ENCODE results near the gene RASAL3. TPM values are rescaled to one million over a fixed set of nuclear protein-coding genes. Genes with fewer than 3 reads are reported as not detected.

RASAL3 gene
- not detected for polyA plus RNA-seq (2013, experiment 1 of 2)
- polyA plus RNA-seq (2013, experiment 2 of 2): not detected

DNA sequence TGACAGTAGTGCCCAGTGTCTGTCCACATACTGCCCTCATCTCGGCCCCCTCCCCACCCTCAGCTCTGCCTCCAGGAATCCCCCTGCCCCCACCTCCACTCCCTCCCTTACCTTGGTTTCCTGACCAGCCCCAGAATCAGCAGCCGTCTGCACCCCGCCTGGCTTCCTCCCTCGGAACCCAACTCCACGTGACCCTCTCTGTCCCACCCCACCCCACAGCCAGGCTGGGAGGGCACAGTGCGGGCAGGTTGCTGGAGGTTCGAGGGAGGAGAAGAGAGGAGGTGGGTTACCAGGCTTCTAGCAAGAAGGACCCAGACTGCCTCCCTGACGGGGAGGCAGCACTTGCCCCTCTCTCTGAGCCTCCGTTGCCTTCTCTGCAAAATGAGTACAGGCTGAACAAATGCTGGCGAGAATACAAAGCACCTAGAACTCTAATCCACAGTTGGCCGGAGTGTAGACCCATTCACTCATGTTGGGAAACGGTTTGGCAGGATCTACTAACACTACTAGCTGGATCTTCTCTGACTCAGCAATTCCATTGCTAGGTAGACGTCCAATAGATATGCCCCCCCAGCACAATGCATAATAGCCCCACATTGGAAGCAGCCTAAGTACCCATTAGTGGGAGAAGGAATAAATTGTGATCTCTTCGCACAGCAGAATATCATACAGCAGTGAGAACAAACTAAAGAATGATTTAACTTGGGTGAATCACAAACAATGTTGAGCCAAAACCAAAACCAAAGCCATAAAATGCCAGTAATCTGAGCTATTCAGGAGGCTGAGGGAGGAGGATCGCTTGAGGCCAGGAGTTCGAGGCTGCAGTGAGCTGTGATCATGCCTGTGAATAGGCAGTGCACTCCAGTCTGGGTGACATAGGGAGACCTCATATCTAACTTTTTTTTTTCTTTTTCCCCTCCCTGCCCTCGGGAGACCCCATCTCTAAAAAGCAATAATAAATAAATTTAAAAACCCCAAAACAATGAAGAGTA lies at the start of gene RASAL3:
TSS of gene RASAL3 (minus strand) at position 151 of the 992 bp plus-strand sequence. CDS start 186 bp downstream, outside the sequence.
- WGBS: 74% methylated on average over 16 of the region's 17 CpGs
- Histone ChIP-seq H3K4me1 (ENCODE audit: insufficient read depth, low read length) (no peaks in the 10 kb centered on the region), H3K27ac (ENCODE audit: low read depth, low read length) (no peak within 1 kb of the TSS), H3K9ac (ENCODE audit: low read depth, low read length) (no peak within 1 kb of the TSS), H3K9me3 (ENCODE audit: insufficient read depth, low read depth, low read length) (no peaks in the 10 kb centered on the region; the same call in none of the 2 replicates), H3K36me3 (ENCODE audit: insufficient read depth, low read length) (no peaks in the 10 kb centered on the region), H3K27me3 (ENCODE audit: insufficient read depth, low read length) (peaks cover 40% of the 10 kb centered on the region), H3K4me3 (ENCODE audit: low read length) (peak within 1 kb of the TSS; percentile 7; the same call in 1 of the 2 replicates)

DNA sequence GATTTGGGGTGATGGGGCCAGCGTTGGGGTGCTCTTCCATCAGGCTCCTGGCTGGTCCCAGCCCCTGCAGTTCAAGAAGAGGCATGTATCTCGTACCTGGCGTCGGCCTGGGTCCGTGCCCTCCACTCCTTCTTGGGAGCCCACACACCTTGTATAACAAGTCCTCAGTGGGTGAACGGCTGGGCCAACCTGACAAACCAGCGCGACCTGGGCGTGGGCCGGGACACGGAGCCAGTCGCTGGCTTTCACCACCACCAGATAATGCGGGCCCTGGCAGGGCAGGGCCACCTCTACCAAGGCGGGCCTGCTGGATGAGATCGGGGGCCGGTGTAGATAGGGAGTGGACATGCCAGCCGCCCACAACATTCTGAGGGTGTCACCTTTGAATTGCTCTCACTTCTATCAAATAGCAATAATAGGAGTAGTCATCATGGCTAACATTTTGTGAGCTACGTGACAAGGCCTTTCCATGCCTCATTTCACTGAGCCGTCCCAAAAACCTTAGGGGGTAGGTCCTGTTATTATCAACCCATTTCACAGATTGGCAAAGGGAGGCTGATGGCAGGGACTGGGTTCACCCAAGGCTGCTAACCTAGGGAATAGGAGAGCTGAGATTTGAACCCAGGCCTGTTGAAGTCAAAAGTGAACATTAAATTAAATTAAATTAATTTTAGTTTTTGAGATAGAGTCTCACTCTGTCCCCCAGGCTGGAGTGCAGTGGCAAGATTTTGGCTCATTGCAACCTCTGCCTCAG lies 47.5 kb upstream of the RASAL3 start:
- Histone ChIP-seq H3K9ac (ENCODE audit: low read depth, low read length) (no peak overlapping the region), H3K27me3 (ENCODE audit: insufficient read depth, low read length) (no peaks in the 10 kb centered on the region), H3K36me3 (ENCODE audit: insufficient read depth, low read length) (no peaks in the 10 kb centered on the region), H3K4me3 (ENCODE audit: low read length) (no peak overlapping the region), H3K27ac (ENCODE audit: low read depth, low read length) (no peak overlapping the region), H3K9me3 (ENCODE audit: insufficient read depth, low read depth, low read length) (peaks cover 74% of the 10 kb centered on the region), H3K4me1 (ENCODE audit: insufficient read depth, low read length) (no peaks in the 10 kb centered on the region)
- 83% methylated on average over 19 of the region's 19 CpGs for WGBS

DNA sequence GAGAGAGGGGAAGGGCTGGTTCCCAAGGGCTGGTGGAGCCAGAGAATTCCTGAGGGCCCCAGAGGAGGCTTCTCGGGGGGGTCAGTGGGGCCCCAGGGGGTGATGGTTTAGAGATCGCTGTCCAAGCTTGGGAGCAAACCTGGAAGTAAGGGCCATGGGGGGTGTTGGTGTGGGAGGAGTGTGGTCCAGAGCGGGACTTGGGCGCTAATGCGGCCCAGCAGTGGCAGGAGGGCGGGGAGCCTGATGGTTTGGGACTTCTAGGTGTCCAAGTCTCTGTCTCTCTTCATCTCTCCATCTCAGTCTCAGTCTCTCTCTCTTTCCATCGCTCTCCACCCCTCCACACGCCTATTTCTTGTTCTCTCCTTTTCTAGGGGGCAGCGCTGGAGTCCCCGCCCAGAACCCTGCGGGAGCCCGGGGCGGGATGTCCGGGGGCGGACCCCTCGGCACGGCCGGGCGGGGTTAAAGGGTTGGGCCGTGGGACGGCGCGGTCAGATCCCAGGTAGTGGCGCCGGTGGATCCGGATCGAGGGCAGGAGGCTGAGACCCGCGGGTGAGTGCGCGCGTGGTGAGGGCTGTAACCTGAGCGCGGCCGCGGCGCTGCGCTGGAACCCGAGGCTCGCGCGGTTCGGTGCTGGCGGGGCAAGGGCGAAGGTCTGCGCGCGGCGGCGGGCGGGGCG lies 43.8 kb upstream of the RASAL3 start, which contains the start of gene CYP4F22:
TSS of gene CYP4F22 (plus strand) at position 491 of the 676 bp plus-strand sequence. CDS start 16,812 bp downstream, outside the sequence.
- WGBS: 91% methylated on average over 52 of the region's 52 CpGs
- no peak within 1 kb of the TSS for H3K4me3 ChIP-seq (ENCODE audit: low read length)
- no peaks in the 10 kb centered on the region for H3K4me1 ChIP-seq (ENCODE audit: insufficient read depth, low read length)
- peaks cover 71% of the 10 kb centered on the region for H3K9me3 ChIP-seq (ENCODE audit: insufficient read depth, low read depth, low read length)
- no peaks in the 10 kb centered on the region for H3K27me3 ChIP-seq (ENCODE audit: insufficient read depth, low read length)
- H3K36me3 ChIP-seq (ENCODE audit: insufficient read depth, low read length): no peaks in the 10 kb centered on the region
- no peak within 1 kb of the TSS for H3K9ac ChIP-seq (ENCODE audit: low read depth, low read length)
- H3K27ac ChIP-seq (ENCODE audit: low read depth, low read length): no peak within 1 kb of the TSS

DNA sequence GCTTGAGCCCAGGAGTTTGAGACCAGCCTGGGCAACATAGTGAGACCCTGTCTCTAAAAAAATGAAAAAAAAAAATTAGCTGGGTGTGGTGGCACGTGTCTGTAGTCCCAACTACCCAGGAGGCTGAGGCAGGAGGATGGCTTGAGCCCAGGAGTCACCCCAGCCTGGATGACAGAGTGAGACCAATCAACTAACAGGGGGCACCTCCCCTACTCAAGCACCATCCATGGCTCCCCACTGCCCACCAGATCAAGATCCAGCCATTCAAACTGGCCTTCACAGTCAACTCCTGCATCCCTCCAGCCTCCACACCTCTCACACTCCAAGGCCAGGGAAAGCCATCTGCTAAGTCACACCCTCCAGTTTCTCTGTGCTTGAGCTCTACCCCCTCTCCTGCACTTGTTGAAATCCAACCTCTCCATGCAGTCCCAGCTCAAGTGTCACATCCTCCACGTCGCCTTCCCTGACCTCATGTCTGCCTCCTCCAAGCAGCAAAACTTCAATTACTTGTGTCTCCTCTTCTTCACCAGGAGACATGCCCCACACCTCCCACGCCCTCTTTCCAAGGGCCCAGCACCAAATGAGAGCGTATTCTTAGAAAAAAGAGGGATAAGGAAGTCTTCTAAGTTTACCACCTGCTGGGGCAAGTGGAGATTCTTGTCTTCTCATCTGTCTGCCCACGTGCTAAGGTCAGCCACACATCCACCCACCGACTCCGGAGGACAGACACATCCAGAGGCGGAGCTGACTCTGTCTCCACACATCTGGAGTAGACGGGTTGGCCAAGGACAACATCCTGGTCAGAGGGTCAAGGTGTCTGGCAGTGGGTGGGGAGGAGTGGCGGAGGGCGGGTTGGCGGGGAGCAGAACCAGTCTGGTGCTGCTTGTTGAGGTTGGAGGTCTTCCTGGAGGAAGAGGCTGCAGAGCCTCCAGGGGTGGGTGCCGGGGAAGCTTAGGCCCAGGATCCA lies 43.0 kb upstream of the RASAL3 start:
- Histone ChIP-seq H3K4me3 (ENCODE audit: low read length) (no peak overlapping the region), H3K36me3 (ENCODE audit: insufficient read depth, low read length) (no peaks in the 10 kb centered on the region)
- 76% methylated on average over 13 of the region's 14 CpGs for WGBS

DNA sequence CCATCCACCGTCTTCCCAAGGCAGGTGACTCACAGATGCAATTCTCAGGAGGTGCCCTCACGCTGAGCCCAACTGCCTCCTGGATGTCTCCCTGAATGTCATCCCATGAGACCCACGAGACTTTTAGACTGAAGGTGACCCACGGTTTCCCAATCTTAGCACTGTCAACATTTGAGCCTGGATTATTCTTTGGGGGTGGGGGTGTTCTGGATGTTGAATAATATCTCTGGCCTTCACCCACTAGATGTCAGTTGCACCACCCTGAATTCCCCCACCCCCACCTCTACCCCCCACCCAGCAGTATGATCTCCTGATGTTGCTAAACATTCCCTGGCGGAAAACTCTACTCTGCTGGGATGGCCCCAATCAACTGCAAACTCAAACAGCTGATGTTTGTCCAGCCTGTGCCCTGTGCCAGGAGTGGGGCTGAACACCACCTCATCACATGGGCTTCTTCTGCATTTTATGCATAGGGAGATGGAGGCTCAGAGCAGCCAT lies 41.8 kb upstream of the RASAL3 start:
- Histone ChIP-seq H3K36me3 (ENCODE audit: insufficient read depth, low read length) (no peaks in the 10 kb centered on the region), H3K4me3 (ENCODE audit: low read length) (no peak overlapping the region), H3K27ac (ENCODE audit: low read depth, low read length) (no peak overlapping the region), H3K9ac (ENCODE audit: low read depth, low read length) (no peak overlapping the region), H3K9me3 (ENCODE audit: insufficient read depth, low read depth, low read length) (peaks cover 69% of the 10 kb centered on the region), H3K27me3 (ENCODE audit: insufficient read depth, low read length) (no peaks in the 10 kb centered on the region), H3K4me1 (ENCODE audit: insufficient read depth, low read length) (no peaks in the 10 kb centered on the region)
- 77% methylated on average over 5 of the region's 5 CpGs for WGBS

More for the DNA sequence above, 43.0 kb upstream of the RASAL3 start:
- Histone ChIP-seq H3K9ac (ENCODE audit: low read depth, low read length) (no peak overlapping the region), H3K9me3 (ENCODE audit: insufficient read depth, low read depth, low read length) (peaks cover 70% of the 10 kb centered on the region), H3K27ac (ENCODE audit: low read depth, low read length) (no peak overlapping the region), H3K4me1 (ENCODE audit: insufficient read depth, low read length) (no peaks in the 10 kb centered on the region), H3K27me3 (ENCODE audit: insufficient read depth, low read length) (no peaks in the 10 kb centered on the region)

DNA sequence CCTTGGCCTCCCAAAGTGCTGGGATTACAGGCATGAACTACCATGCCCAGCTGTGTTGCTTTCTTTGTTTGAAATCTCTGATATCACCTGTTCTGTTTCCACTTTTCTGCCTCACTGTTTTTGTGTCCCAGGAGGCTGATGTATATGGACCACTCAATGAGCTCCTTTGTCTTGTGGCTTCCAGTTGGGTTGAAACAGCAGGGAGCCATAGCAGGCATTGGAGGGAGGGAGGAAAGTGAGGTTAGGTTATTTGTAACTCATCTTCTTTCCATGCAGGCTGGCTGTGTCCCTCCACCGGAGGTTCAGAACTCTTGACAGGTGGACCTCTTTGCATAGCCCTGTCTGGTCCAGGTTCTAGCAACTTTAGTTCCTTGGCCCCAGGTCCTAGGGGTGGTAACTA lies 37.9 kb upstream of the RASAL3 start:
- H3K4me3 ChIP-seq (ENCODE audit: low read length): no peak overlapping the region
- H3K9ac ChIP-seq (ENCODE audit: low read depth, low read length): no peak overlapping the region
- H3K9me3 ChIP-seq (ENCODE audit: insufficient read depth, low read depth, low read length): peaks cover 73% of the 10 kb centered on the region
- H3K4me1 ChIP-seq (ENCODE audit: insufficient read depth, low read length): no peaks in the 10 kb centered on the region
- no peaks in the 10 kb centered on the region for H3K36me3 ChIP-seq (ENCODE audit: insufficient read depth, low read length)
- 85% methylated on average over 1 of the region's 1 CpG for WGBS
- H3K27ac ChIP-seq (ENCODE audit: low read depth, low read length): no peak overlapping the region
- no peaks in the 10 kb centered on the region for H3K27me3 ChIP-seq (ENCODE audit: insufficient read depth, low read length)

DNA sequence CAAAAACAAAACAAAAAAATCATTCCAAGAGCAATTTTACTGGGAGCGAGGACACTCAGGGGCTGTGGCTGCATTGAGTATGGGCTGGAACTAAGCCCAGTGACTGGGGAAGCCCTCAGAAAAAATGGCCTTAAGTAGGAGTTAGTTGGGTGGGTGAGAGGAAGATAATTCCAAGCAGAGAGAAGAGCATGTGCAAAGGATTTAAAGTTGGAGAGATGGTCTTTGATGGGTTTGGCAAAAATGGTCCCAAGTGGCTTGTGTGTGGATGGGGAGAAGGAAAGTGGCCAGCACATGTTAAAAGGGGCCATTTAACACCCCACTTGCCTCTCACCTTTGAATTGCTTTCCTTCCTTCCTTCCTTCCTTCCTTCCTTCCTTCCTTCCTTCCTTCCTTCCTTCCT lies 37.3 kb upstream of the RASAL3 start:
- H3K36me3 ChIP-seq (ENCODE audit: insufficient read depth, low read length): no peaks in the 10 kb centered on the region
- H3K9me3 ChIP-seq (ENCODE audit: insufficient read depth, low read depth, low read length): peaks cover 68% of the 10 kb centered on the region
- WGBS: 87% methylated on average over 1 of the region's 1 CpG
- no peak overlapping the region for H3K4me3 ChIP-seq (ENCODE audit: low read length)
- no peak overlapping the region for H3K9ac ChIP-seq (ENCODE audit: low read depth, low read length)
- no peaks in the 10 kb centered on the region for H3K4me1 ChIP-seq (ENCODE audit: insufficient read depth, low read length)
- H3K27me3 ChIP-seq (ENCODE audit: insufficient read depth, low read length): no peaks in the 10 kb centered on the region
- no peak overlapping the region for H3K27ac ChIP-seq (ENCODE audit: low read depth, low read length)

DNA sequence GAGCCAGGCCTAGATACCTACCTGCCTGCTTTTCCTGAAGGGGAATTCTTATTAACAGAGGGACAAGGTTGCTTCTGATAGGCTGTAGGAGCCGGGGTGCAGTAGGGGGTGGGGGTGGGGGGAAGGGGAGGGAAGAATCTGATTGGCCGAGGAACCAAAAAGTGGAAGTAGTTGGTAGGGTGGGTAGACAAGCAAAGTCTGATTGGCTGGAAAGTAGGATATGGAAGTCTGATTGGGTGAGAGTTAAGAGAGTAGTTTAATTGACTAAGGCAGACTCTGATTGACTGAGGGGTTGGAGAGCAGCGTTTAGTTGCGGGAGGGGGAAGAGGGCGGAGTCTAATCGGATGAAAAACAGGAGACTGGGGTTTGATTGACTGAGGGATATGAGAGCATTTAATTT lies 34.6 kb upstream of the RASAL3 start:
- Histone ChIP-seq H3K4me3 (ENCODE audit: low read length) (no peak overlapping the region), H3K36me3 (ENCODE audit: insufficient read depth, low read length) (no peaks in the 10 kb centered on the region), H3K9ac (ENCODE audit: low read depth, low read length) (no peak overlapping the region), H3K9me3 (ENCODE audit: insufficient read depth, low read depth, low read length) (peaks cover 54% of the 10 kb centered on the region), H3K4me1 (ENCODE audit: insufficient read depth, low read length) (no peaks in the 10 kb centered on the region), H3K27ac (ENCODE audit: low read depth, low read length) (no peak overlapping the region), H3K27me3 (ENCODE audit: insufficient read depth, low read length) (no peaks in the 10 kb centered on the region)
- WGBS: 74% methylated on average over 6 of the region's 6 CpGs

DNA sequence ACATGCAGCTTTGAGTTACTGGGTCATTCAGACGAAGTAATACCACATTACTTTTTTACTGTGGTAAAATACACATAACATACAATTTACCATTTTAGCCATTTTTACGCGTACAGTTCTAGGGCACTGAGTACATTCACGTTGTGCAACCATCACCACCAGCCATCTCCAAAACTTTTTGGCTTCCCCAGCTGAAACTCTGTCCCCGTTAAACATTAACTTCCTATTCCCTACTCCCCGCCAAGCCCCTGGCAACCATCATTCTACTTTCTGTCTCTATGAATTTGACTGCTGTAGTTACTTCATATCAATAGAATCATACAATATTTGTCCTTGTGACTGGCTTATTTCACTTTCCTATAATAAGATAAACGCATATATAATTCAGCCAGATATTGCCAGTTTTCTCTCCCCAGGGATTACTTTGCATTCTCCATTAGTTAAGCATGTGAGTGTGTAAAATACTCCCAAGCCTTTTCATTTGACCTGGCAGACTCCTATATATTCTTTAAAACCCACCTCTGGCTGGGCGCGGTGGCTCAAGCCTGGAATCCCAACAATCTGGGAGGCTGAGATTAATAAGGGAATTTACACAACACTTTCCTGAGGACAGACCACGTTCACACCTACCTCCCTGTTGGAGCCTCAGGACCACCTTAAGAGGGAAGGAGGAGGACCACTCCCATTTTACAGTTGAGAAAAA lies 34.0 kb upstream of the RASAL3 start:
- Histone ChIP-seq H3K27ac (ENCODE audit: low read depth, low read length) (no peak overlapping the region), H3K9ac (ENCODE audit: low read depth, low read length) (no peak overlapping the region), H3K4me1 (ENCODE audit: insufficient read depth, low read length) (no peaks in the 10 kb centered on the region), H3K27me3 (ENCODE audit: insufficient read depth, low read length) (no peaks in the 10 kb centered on the region), H3K4me3 (ENCODE audit: low read length) (no peak overlapping the region), H3K9me3 (ENCODE audit: insufficient read depth, low read depth, low read length) (peaks cover 54% of the 10 kb centered on the region), H3K36me3 (ENCODE audit: insufficient read depth, low read length) (no peaks in the 10 kb centered on the region)
- WGBS: 82% methylated on average over 8 of the region's 10 CpGs

Data from HUES64 (cell line).